RWPE1 (cell line): ENCODE data around the gene DRD2.

Experiments used
- CTCF ChIA-PET: fragments of 350-600 bp; sonication (Branson Sonifier 250); formaldehyde crosslinking; extraction: SDS; loops from one replicate; lab custom pipeline; 2021; lab: Yijun Ruan, JAX
- POLR2A ChIA-PET: fragments of 400-600 bp; formaldehyde crosslinking; extraction: SDS; loops from one replicate; lab custom pipeline; 2020; ENCODE audit warnings: antibody characterized with exemption; ENCODE audit not compliant: low non-redundant PET; lab: Yijun Ruan, JAX
- DNase-seq: peaks from one replicate; pipeline ENCODE4 v3.0.0; 2012; ENCODE audit warnings: low spot score
- H3K27ac ChIP-seq: fragments of 450-650 bp; 2 replicates; pipeline ENCODE4 v1.5.1; 2017
- CTCF ChIP-seq: fragments of 450-650 bp; conservative IDR thresholded peaks from 2 replicates; pipeline ENCODE4 v1.5.1; 2017; ENCODE audit warnings: low read depth, mild to moderate bottlenecking

Gene DRD2

DNA sequence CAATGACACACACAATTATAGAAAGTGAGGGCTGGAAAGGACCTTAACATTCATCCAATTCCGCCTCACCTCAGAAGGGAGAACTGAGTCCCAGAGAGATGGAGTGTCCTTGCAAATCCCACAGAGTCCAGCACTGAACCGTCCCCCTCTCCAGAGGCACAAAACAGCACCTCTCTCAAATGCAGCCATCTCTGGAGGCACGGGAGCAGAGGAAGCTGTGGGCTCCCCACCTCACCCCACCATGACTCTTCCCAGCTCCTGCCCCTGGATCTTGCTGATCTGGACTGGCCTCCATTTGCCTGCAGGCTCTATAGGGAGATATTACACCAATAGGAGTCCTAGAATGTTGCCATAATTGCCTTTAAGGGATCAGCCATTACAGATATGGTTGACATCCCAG is 1.4 kb upstream of the DRD2 start:
- no peak for DNase-seq
- no peak for TF ChIP-seq CTCF
- no peak overlapping the region for H3K27ac ChIP-seq
- POLR2A ChIA-PET = no interaction called here
- CTCF ChIA-PET = no interaction called here

DNA sequence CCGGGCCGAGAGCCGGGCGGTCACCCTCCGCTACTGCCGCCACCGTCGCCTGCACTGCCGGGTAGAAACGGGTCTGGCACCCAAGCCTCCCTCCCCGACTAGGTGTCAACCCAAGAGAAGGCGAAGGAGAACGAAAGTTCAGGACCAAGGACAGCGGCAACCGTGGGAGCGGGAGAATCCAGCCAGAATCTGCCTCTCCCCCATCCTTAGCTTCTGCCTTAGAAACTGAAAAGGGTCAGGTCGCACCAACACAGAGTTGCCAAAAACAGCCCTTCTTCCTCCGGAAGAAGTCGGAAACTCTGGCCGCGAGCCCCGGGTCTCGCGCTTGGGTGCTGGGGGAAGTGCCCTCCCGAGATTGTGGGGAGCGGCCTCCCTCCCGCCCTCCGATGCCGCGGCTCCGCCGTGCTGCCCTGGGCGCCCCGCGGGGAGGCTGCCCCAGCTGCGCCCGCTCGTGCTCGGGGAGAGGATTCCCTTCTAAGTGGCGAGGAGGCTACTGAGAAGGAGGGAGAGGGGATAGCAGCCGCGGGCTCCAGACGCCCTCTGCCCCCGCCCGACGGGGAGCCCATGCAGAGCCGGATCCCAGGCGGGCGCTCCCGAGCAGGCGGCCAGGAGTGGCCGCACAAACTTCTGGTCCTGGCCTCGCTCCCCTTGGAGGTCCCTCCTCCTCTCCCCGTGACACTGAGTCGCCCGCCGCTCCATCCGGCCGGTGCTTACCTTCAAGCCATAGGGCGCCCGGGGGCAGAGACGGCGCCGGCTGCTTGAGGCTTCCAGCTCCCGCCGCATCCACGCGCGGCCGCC is 637 bp downstream of the DRD2 start:
- no peak for TF ChIP-seq CTCF
- no peak overlapping the region for H3K27ac ChIP-seq
- DNase-seq = peak; percentile 82
- ChIA-PET CTCF (interaction anchor here (0.7 kb wide), 1 partner anchor 167 kb away, joined by 3 read pairs; no protein-coding TSS in a partner anchor), POLR2A (no interaction called here)

- CTCF ChIA-PET = interaction anchor here (1.2 kb wide), 1 partner anchor 15 kb away, joined by 3 read pairs; no protein-coding TSS in a partner anchor
- no peak for TF ChIP-seq CTCF
- DNase-seq = no peak
- H3K27ac ChIP-seq = no peak overlapping the region
- POLR2A ChIA-PET = no interaction called here
These were observed 1.2 kb downstream of the DRD2 start for GRCh38 chr11:113473983-113474361.

DNA sequence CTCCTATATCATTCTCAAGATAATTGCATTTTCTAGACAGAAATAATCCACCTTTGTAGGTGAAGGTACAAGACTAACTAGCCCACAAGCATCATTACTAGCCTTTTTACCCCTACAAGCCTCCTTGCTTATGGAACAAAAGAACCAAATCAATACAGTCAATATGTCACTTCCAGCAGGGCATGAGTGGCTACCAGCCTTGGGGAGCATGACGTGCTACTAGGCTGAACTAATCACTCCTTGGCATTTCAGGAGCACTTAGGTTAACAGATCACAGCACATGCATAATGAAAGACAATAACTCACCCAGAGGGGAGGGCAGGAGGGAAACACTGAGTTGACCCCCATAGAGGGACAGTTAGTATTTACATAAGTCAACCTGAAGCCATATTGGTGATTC is 2.7 kb downstream of the DRD2 start:
- CTCF ChIA-PET = no interaction called here
- H3K27ac ChIP-seq = no peak overlapping the region
- DNase-seq = no peak
- TF ChIP-seq CTCF = no peak
- POLR2A ChIA-PET = no interaction called here

DNA sequence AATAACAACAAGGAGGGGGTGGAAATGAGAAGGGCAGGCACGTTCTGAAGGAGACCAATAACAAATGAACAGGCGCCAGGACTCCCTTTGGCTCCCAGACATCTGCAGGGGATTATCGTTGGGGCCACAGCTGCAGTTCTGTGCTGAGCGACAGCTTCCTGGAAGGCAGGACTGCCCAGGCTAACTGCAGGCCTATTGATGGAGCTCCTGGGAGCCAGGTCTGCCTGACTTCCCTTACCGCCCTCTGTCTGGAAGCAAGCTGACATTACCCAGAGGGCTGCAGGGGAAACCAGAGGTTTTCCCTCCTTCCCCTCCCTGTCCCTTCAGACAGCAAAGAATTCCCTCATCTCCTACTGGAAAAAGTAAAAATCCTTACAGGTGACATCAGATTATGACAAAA is 5.0 kb downstream of the DRD2 start:
- CTCF ChIA-PET = interaction anchor here (0.8 kb wide), 1 partner anchor 1263 kb away, joined by 3 read pairs; no protein-coding TSS in a partner anchor
- TF ChIP-seq CTCF = no peak
- no peak overlapping the region for H3K27ac ChIP-seq
- DNase-seq = no peak
- POLR2A ChIA-PET = no interaction called here

- no peak overlapping the region for H3K27ac ChIP-seq
- DNase-seq = no peak
- ChIA-PET POLR2A (no interaction called here), CTCF (interaction anchor here (0.6 to 0.7 kb wide), 2 partner anchors 118 to 290 kb away, joined by 3 to 4 read pairs; no protein-coding TSS in a partner anchor)
- no peak for TF ChIP-seq CTCF
These were observed 6.4 kb downstream of the DRD2 start for GRCh38 chr11:113468726-113469345.
